NOMO-1 treated with DMSO at 0.1 percent for 48 hours (cell line): ENCODE data around the gene GINM1.

Experiments
- DNase-seq: peaks from one replicate; lab custom pipeline; 2025; ENCODE audit not compliant: unreplicated experiment; lab: John Stamatoyannopoulos, UW

The GINM1 gene

GRCh38 chr6:149592983-149593382, 26.8 kb downstream of the GINM1 start:
- no peak for DNase-seq

- DNase-seq: no peak
Observed at GRCh38 chr6:149593408-149593807, 27.2 kb downstream of the GINM1 start.

GRCh38 chr6:149600508-149600907, 34.3 kb downstream of the GINM1 start:
- no peak for DNase-seq

- no peak for DNase-seq
Observed at GRCh38 chr6:149608381-149608982, 42.3 kb downstream of the GINM1 start.

GRCh38 chr6:149614337-149614736, 48.2 kb downstream of the GINM1 start:
- no peak for DNase-seq

GRCh38 chr6:149615805-149616204, 49.6 kb downstream of the GINM1 start:
- DNase-seq: no peak

GRCh38 chr6:149627672-149628071, 61.5 kb downstream of the GINM1 start:
- no peak for DNase-seq

- peak; percentile 78 for DNase-seq
Observed at GRCh38 chr6:149628875-149629510, 62.8 kb downstream of the GINM1 start.

- DNase-seq: no peak
Observed at GRCh38 chr6:149634315-149634714, 68.1 kb downstream of the GINM1 start.

- DNase-seq: no peak
Observed at GRCh38 chr6:149636124-149636523, 69.9 kb downstream of the GINM1 start.
